ENCODE data around the gene CENPW.

DNA sequence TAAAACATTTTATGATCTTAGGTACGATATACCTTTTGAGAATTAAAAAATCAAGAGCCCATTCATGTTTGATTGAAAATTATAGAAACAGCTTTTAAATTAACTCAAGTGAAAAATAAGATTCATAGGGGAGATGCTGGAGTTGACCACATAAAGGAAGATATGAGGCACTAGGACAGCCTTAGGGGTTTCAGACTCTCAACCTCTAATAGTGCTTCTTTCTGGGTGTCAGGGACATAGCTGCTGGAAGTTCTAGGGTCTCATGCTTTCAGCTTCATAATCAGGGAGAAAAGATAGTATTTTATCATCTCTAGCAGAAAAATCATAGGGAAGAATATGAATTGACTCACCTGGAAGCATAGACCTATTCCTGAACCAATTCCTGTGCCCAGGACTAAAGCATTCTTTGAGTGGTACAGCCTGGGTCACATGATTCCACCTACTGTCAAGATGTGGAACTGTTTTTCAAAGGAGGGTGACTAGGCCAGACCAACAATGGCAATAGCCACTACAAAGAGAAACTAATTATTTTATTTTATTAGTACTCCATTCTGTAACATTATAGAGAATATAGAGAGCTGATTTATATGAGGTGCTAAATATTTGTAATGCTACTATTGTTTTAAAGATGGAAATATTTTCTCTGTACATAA lies 27.8 kb upstream of the CENPW start:
- TF ChIP-seq CTCF (conservative IDR thresholded peaks at IDR 0.05; ENCODE audit: low read depth, low read length) = no peak; the same call in 1 of the 2 replicates
- no peak for TF ChIP-seq RAD21 (IDR thresholded peaks at IDR 0.05; ENCODE audit: low read length)

Measured in IMR-90 (cell line).